Nephron (organoid): ENCODE data around the gene VANGL2.

Experiments
- H3K27ac Mint-ChIP-seq, 3 experiments: 2 replicates each; pipeline ENCODE4 v1.8.0; 2020; ENCODE audit warnings: mixed read lengths in 3 of 3, mild to moderate bottlenecking in 2 of 3, moderate library complexity in 1 of 3
- H3K27me3 Mint-ChIP-seq: 2 replicates; pipeline ENCODE4 v1.8.0; 2021; ENCODE audit warnings: low read depth, mild to moderate bottlenecking, moderate library complexity, mixed read lengths
- H3K36me3 Mint-ChIP-seq: 2 replicates; pipeline ENCODE4 v1.8.0; 2020; ENCODE audit warnings: low read depth, mixed read lengths
- H3K4me1 Mint-ChIP-seq: 2 replicates; pipeline ENCODE4 v1.8.0; 2020; ENCODE audit warnings: mixed read lengths
- H3K4me3 Mint-ChIP-seq, 3 experiments: 2 replicates each; pipeline ENCODE4 v1.8.0; 2020; ENCODE audit warnings: mild to moderate bottlenecking in 3 of 3, mixed read lengths in 3 of 3, moderate library complexity in 2 of 3
- H3K9me3 Mint-ChIP-seq: 2 replicates; pipeline ENCODE4 v1.8.0; 2020; ENCODE audit warnings: mixed read lengths
- TF ChIP-seq, protein P1 (sequence below), 3 experiments: fragments of 200-600 bp; sonication (generic); IDR thresholded peaks; one replicate each; pipeline ENCODE4 v1.5.0; 2021; ENCODE audit warnings: antibody characterized with exemption in 3 of 3; ENCODE audit not compliant: unreplicated experiment in 3 of 3

The VANGL2 gene

DNA sequence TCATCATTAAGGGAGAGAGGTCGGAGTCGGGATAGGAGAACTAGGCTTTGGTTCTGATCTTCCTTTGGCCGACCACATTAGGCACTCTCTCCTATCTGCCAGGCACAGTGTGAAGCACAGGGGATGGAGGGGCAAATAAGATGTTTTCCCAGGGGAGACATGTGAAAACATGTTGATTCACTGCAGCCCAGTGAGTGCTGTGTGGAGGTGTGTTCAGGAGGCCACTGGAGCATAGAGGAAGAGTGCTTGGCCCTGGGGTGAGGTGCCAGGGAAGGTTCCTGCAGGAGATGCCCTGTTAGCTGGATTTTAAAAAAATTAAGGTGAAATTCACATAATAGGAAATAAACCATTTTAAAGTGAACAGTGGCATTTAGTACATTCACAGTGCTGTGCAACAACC lies 3.7 kb downstream of the VANGL2 start:
- Mint-ChIP-seq H3K4me3 (peak overlapping the region in 2 of 3 experiments; percentile 81 to 89), H3K27me3 (no peaks in the 10 kb centered on the region), H3K9me3 (no peaks in the 10 kb centered on the region), H3K4me1 (peaks cover 60% of the 10 kb centered on the region), H3K36me3 (peaks cover 4% of the 10 kb centered on the region), H3K27ac (peak overlapping the region in 2 of 3 experiments; percentile 46 to 79)
- TF ChIP-seq, protein P1, sequence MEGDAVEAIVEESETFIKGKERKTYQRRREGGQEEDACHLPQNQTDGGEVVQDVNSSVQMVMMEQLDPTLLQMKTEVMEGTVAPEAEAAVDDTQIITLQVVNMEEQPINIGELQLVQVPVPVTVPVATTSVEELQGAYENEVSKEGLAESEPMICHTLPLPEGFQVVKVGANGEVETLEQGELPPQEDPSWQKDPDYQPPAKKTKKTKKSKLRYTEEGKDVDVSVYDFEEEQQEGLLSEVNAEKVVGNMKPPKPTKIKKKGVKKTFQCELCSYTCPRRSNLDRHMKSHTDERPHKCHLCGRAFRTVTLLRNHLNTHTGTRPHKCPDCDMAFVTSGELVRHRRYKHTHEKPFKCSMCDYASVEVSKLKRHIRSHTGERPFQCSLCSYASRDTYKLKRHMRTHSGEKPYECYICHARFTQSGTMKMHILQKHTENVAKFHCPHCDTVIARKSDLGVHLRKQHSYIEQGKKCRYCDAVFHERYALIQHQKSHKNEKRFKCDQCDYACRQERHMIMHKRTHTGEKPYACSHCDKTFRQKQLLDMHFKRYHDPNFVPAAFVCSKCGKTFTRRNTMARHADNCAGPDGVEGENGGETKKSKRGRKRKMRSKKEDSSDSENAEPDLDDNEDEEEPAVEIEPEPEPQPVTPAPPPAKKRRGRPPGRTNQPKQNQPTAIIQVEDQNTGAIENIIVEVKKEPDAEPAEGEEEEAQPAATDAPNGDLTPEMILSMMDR (IDR thresholded peaks at IDR 0.05; ENCODE audit: unreplicated experiment in 3 of 3) = no peak

DNA sequence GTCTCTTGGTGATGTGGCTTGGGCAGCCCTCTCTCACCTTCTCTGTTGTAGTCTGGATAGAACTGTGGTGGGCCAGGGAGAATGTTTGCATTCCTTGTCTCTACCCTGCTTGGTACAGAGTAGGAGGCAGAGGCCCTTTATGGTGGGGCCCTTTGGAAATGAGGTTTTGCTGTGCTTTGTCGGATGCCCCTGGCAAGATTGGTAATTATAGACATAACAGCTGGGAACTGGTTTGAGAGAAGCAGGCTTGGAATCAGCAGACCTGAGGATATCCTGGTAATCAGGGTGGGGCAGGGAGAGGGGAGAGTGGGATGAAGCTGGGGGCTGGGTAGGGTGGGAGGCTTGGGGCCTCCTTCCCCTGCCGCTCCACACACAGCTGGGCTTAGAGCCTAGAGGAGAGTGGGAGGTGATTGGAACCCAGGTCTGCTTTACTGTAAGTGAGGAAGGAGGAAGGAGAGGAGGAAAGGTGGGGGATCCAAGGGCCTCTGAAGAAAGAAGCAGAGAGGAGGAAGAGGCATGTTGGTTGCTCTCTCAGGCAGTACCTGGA lies 5.0 kb downstream of the VANGL2 start:
- peak overlapping the region in 1 of 3 experiments; percentile 61 for H3K4me3 Mint-ChIP-seq
- no peaks in the 10 kb centered on the region for H3K9me3 Mint-ChIP-seq
- H3K27ac Mint-ChIP-seq = peak overlapping the region in 2 of 3 experiments; percentile 46 to 72
- no peaks in the 10 kb centered on the region for H3K27me3 Mint-ChIP-seq
- peaks cover 72% of the 10 kb centered on the region for H3K4me1 Mint-ChIP-seq
- peaks cover 4% of the 10 kb centered on the region for H3K36me3 Mint-ChIP-seq
- TF ChIP-seq, protein P1 (IDR thresholded peaks at IDR 0.05; ENCODE audit: unreplicated experiment in 3 of 3) = no peak

- H3K4me3 Mint-ChIP-seq = no peak overlapping the region
These were observed 6.0 kb downstream of the VANGL2 start for GRCh38 chr1:160406131-160406968.

GRCh38 chr1:160407839-160408801 lies 7.8 kb downstream of the VANGL2 start:
- H3K4me3 Mint-ChIP-seq = no peak overlapping the region
- H3K27me3 Mint-ChIP-seq = no peaks in the 10 kb centered on the region
- peaks cover 4% of the 10 kb centered on the region for H3K36me3 Mint-ChIP-seq
- TF ChIP-seq, protein P1 (IDR thresholded peaks at IDR 0.05; ENCODE audit: unreplicated experiment in 3 of 3) = no peak
- peak overlapping the region in 2 of 3 experiments; percentile 89 to 98 for H3K27ac Mint-ChIP-seq
- peaks cover 68% of the 10 kb centered on the region for H3K4me1 Mint-ChIP-seq
- H3K9me3 Mint-ChIP-seq = no peaks in the 10 kb centered on the region

More at GRCh38 chr1:160406131-160406968, 6.0 kb downstream of the VANGL2 start:
- Mint-ChIP-seq H3K27me3 (no peaks in the 10 kb centered on the region), H3K9me3 (no peaks in the 10 kb centered on the region), H3K4me1 (peaks cover 80% of the 10 kb centered on the region), H3K36me3 (peaks cover 4% of the 10 kb centered on the region), H3K27ac (peak overlapping the region in 1 of 3 experiments; percentile 46)
- TF ChIP-seq, protein P1 (IDR thresholded peaks at IDR 0.05; ENCODE audit: unreplicated experiment in 3 of 3) = no peak

GRCh38 chr1:160408864-160409263 lies 8.5 kb downstream of the VANGL2 start:
- H3K36me3 Mint-ChIP-seq = peaks cover 4% of the 10 kb centered on the region
- H3K9me3 Mint-ChIP-seq = no peaks in the 10 kb centered on the region
- TF ChIP-seq, protein P1 (IDR thresholded peaks at IDR 0.05; ENCODE audit: unreplicated experiment in 3 of 3) = no peak
- no peak overlapping the region for H3K4me3 Mint-ChIP-seq
- peak overlapping the region; percentile 89 to 98 (median 96) for H3K27ac Mint-ChIP-seq
- peaks cover 65% of the 10 kb centered on the region for H3K4me1 Mint-ChIP-seq
- H3K27me3 Mint-ChIP-seq = no peaks in the 10 kb centered on the region
